Stimulated activated CD8-positive, alpha-beta memory T cell treated with anti-CD3 and anti-CD28 coated beads, Interleukin-15, amount 100 ng/mL, for 48 hours (primary cell): Measurements from ENCODE around the gene KPNA3.
"Not testable (repeated sequence)": the region's sequence is repeated elsewhere in the genome, so short reads cannot be mapped to it uniquely, and the experiment has no call there.

Experiments
- DNase-seq, 2 donors: peaks; one replicate each; pipeline ENCODE4 v3.0.0-alpha.2; 2020; ENCODE audit warnings: low read depth in 2 of 2

Gene KPNA3

DNA sequence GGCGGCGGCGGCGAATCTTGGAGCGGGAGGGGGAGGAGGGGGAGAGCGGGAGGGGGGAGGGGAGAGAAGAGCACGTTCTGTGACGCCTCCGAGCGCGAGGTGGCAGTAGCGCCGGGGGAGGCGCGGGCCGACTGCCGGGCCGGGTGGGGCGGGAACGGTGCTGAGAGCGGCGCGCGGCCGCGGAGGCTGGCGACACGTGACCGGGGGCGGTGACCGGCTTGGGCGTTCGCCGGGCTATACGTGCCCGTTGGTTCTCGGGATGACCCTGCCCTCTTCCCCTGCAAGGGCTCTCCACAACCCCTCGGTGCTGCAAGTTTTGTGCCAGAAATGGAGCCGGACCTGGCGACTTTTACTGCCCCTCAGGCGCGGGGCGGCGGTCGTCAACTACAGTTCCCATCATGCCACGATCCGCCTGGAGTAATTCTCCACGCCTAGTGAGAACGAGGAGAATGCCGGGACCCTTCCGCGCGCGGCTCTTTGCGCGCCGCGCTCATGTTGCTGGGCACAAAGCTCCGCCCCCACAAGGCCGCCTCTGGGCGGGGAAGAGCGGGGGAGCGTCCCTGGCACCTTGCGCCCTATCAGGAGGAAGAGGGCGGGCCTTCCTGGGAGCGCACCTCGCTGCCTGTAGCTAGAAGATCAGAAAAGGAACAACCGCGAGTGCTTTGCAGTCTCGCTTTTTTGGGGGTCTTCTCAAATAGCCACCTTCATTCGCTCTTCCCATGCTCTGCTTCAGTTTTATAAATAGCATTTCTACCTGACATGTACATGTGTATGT lies at the start of gene KPNA3:
Gene KPNA3, minus strand, starts transcription at position 133 of the 775 bp plus-strand sequence. CDS start 176 bp downstream, outside the sequence.
- DNase-seq, result peak; percentile 93 to 94

DNA sequence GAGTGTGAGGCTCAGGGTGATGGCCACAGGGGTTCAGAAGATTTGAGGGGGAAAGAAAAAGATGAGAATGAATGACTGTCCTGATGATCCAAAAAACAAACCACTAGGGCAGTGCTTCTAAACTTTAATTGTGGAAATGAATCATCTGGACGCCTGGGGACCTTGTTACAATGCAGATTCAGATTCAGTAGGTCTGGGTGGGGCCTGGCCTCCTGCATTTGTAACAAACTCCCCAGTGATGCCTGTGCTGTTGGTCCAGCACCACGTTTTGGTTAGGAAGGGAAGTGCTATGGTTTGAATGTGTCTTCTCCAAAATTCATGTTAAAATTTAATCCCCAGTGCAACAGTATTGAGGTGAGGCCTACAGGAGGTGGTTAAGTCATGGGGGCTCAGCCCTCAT lies 49.5 kb upstream of the KPNA3 start:
- no peak for DNase-seq

- no peak for DNase-seq
Measured at GRCh38 chr13:49840675-49841074, 48.2 kb upstream of the KPNA3 start.

GRCh38 chr13:49840266-49840665 lies 47.8 kb upstream of the KPNA3 start:
- no peak for DNase-seq

- no peak for DNase-seq
Measured at GRCh38 chr13:49838989-49839388, 46.5 kb upstream of the KPNA3 start.

GRCh38 chr13:49836516-49836915 lies 44.0 kb upstream of the KPNA3 start:
- DNase-seq, result no peak

DNA sequence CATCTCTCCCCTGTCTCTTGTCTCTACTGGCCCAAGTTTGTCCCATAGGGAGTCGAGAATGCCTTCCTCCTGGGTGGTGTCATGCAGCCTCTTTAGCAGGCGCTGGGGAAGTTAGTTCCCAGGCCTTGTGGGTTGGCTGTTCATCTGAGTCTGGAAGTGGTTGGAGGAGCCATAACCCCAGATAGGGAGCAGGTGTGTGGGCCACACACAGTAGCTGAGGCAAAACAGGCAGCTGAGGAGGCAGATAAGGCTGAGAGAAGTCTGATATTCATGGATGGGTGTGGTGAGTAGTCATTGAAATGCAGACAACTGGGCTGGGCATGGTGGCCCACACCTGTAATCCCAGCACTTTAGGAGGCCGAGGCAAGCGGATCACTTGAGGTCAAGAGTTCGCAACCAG lies 40.9 kb upstream of the KPNA3 start:
- DNase-seq, result no peak

GRCh38 chr13:49831455-49831854 lies 39.0 kb upstream of the KPNA3 start:
- no peak for DNase-seq

DNA sequence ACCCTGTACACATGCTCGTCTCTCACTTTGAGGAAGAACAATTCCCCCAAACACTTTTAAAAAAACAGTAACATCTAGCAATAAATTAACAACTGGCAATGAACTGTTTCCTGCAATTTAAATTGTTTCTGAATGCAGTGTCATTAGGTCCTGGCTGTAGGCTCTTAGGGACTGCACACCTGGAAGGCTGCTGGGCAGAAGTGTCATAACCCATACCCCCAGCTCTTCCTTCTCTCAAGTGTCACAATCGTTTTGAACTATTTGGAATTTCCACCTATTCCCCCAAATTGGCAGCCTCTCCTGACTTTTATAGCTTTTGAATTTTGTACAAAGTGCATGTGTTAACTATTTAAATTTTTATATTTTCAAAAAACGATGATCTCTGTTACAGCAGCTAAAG lies 38.2 kb upstream of the KPNA3 start:
- DNase-seq, result no peak

- DNase-seq, result no peak
Measured at GRCh38 chr13:49829715-49830114, 37.2 kb upstream of the KPNA3 start.

DNA sequence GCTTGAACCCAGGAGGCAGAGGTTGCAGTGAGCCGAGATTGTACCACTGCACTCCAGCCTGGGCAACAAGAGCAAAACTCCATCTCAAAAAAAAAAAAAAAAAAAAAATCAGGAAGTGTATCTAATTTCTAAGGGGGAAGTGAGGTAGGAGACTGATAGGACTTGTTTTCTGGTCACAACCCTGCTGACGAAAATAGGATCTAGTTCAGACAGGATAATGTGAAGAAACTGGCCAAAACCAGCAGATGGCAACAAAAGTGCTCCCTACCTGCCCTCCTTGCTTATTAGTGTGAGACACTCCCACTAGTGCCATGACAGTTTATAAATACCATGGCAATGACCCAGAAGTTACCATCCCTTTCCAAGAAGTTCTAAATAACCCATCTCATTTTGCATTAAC lies 36.0 kb upstream of the KPNA3 start:
- DNase-seq, result no peak

DNA sequence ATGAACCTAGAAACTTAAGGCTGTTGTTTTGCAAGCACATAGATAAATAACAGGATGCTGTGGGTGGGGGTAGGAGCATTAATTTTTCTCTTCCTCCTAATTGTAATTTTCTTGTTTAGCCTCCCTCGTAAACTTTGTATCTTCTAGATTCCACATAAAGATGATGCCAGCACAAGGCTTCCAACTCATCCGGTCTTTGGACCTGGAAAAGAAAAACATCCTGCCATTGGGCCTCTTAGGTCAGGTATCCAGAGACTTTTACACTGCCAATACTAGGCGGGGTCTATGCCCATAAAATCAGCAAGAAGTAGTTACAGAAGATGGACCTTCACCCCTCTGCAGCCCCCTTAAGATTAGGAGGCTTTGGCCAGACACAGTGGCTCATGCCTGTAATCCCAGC lies 35.4 kb upstream of the KPNA3 start:
- no peak for DNase-seq

DNA sequence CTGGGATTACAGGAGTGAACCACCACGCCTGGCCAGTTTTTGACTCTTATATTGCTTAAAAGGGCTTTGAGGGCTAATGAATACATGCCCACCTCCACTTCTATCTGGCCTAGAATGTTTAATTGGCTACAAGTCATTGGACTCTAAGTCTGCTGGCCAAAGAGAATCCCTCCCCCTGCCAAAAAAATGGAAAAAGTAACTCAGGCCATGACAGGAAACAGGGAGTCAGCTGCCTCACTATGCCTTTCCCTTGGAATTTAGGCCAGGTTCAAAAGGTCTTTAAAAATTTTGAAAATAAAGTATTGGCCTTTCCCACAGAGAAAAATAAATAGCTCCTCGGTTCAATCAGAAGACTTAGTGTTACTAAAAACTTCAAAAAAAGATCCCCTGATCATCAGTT lies 34.9 kb upstream of the KPNA3 start:
- no peak for DNase-seq

GRCh38 chr13:49821216-49822009 lies 28.9 kb upstream of the KPNA3 start:
- no peak for DNase-seq

GRCh38 chr13:49820591-49821215 lies 28.2 kb upstream of the KPNA3 start:
- DNase-seq, result no peak

DNA sequence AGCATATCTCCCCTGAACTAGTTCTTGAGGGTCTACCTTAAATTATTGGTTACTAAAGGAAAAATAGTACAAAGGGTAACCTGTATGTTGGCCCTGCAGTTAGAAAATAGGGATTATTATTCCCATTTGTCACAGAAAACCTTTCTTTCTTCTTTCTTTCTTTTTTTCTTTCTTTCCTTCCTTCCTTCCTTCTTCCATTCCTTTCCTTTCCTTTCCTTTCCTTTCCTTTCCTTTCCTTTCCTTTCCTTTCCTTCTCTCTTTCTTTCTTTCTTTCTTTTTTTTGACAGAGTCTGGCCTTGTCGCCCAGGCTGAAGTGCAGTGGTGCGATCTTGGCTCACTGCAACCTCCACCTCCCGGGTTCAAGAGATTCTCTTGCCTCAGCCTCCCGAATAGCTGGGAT lies 23.6 kb upstream of the KPNA3 start:
- DNase-seq, result not testable (repeated sequence)

DNA sequence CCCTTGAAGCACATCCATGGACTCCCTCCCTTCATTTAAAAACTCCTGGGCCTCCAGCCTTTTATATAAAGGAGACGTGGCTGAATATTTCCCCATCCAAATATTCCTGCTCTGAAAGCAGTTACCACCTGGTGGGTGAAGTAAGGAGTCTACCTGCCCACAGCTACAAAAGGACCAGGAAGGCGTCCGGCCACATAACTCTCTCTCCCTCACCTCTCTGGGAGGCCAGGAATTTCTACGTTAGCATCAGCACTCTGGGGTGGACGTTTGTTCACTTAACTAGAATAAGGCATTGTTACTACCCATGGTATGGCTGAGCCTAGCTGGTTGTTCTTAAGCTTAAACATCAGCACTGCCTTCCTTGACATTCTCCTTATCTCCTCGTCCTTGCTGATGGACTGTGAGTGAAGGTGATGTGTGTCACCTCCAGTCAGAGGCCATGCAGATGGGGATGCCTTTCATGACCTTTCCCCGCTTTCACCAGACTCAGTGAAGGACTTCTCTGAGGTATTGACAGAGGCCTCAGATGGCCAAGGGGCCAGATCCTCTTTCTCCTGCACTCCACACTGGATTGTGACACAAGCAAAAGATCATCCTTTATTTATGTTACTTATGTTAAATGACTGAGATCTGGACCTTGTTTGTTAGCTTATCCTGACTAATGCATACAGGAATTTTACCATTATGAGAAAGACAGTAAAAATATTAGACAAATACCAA lies 22.2 kb upstream of the KPNA3 start:
- no peak for DNase-seq

DNA sequence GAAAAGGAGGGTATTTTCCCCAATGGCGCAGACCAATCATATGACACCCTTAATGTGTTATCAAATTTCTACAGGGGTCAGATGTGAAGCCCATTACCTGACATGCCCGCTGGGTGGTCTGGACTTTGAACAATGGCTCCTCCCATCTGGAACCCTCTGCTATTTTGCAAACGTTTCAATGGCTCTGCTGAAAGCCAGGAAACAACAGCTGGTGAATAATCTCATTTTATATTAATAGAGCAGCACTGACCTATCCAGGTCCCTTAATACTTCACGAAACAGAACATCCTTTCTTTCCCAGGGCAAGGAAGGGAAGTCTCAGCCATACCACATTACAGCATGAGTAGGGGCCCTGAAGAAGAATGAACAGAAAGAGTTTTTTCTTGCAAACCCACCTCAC lies 20.3 kb upstream of the KPNA3 start:
- no peak for DNase-seq

DNA sequence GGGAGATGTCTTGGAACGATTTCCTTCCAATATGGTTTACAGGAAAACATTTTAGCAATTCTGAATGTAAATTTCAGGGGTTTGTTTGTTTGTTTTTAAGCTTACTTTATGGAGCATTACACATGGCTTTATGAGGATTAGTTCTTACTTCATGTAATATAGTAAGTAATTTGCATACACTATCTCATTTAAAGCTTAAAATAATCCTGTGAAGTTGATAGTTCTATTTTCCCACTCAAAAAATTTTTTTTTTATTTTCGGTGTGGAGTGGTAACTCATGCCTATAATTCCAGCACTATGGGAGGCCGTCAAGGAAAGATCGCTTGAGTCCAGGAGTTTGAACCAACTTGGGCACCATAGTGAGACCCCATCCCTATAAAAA lies 19.0 kb upstream of the KPNA3 start:
- DNase-seq, result no peak

DNA sequence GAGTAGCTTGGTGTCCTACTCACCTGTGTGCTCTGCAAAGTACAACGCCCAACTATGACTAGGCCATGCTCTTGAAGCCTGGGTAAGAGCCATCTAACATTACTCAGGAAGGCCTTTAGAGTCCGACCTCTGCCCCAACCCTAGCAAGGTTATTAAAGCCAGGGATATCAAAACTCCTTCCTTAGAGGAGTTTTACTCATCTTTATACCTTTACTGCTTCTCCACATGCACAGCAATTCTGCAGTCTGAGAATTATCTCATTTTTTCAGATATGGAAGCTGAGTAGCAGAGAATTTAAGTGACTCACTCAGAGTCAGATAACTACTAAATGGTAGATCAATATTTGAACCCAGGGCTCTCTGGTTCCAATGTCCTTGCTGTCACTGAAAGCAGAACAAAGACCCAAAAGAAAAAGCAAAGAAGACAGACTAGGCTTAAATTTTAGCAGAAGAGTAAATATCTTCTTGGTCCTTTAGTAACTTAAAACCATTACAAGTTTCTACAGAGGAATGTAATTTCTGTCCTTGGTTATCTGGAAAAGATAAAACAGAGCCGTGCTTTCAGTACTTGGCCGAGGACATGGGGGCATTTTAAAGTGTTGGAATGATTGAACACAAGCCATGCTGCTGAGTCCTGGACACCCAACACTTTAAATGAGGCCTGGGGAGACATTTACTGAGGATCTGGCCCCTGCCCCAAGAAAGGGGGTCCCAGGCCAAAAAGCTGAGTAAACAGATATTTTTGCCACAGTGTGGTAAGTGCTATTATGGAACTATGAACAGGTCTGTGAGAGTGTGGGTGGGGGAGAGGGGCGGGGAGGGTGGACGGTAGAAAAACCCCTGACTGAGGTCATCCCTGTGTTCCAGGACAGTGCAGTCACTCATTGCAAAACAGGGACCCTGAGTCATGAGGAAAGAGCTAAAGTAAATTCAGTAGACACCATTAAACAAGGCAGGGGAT lies 18.4 kb upstream of the KPNA3 start:
- no peak for DNase-seq

GRCh38 chr13:49807681-49808080 lies 15.2 kb upstream of the KPNA3 start:
- DNase-seq, result no peak
